Right lobe of liver (tissue), 4 donors: ENCODE data around the gene TRIP4.

Source experiments
- CTCF ChIP-seq, 4 donors: fragments of 200-600 bp in 3 of 4; fragments of 450-650 bp in 1 of 4; IDR thresholded peaks; one replicate each; pipeline versions ENCODE4 v1.5.1 to v1.8.0; 2016 to 2022; ENCODE audit warnings: antibody characterized with exemption in 4 of 4, mild to moderate bottlenecking in 2 of 4
- POLR2A ChIP-seq: fragments of 450-650 bp; IDR thresholded peaks from one replicate; pipeline ENCODE4 v1.6.1; 2017; ENCODE audit warnings: antibody characterized with exemption, mild to moderate bottlenecking
- donor health status: DM: no; HTN: no; CAD: no.
- donor health status: DM: no; HTN: no; CAD: no.
- donor health status: DM: no; HTN: yes; CAD: no.

- no peak for TF ChIP-seq CTCF (IDR thresholded peaks at IDR 0.05)
- no peak for TF ChIP-seq POLR2A
Measured at GRCh38 chr15:64355348-64355943, 32.2 kb upstream of the TRIP4 start.
